ENCODE measurements around the gene CMSS1. TPM values are rescaled to one million over a fixed set of nuclear protein-coding genes. Genes with fewer than 3 reads are reported as not detected.

Gene CMSS1
- total and polyA plus RNA-seq, 4 donors: 3.8 to 19.5 (median 7.5) TPM

DNA sequence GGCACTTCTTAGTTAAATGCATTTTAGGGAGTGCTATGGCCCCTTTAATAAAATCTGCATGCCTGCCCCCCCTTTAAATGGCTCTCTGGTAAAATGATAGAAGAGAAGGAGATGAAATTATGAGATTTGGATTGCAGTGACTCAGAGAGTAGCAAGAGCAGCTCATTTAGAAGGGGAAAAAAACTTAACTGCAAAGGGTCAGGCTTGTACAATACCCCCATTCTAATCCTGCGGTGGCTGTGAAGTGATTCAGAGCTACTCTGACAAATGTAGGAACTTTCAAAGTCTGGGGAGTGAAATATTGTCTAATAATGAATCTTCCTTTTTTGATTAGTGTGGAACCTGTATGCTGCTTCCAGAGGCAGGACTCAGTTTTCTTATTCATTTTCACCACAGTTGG, 399.1 kb downstream of the CMSS1 start:
- Histone ChIP-seq H3K4me3 (ENCODE audit: low read depth in 1 of 3, low read length in 3 of 3) (no peak overlapping the region), H3K9ac (ENCODE audit: low read depth in 1 of 2, low read length in 2 of 2) (no peak overlapping the region), H3K36me3 (ENCODE audit: control insufficient read depth in 4 of 4, insufficient read depth in 3 of 4, low read depth in 1 of 4, low read length in 3 of 4) (no peaks in the 10 kb centered on the region), H3K27ac (ENCODE audit: low read depth in 1 of 2, low read length in 2 of 2) (no peak overlapping the region), H3K27me3 (ENCODE audit: control insufficient read depth in 4 of 4, insufficient read depth in 4 of 4, low read length in 3 of 4) (no peaks in the 10 kb centered on the region), H3K4me1 (ENCODE audit: control insufficient read depth in 4 of 4, insufficient read depth in 4 of 4, low read length in 3 of 4) (no peaks in the 10 kb centered on the region), H3K9me3 (ENCODE audit: control insufficient read depth in 4 of 4, low read length in 3 of 4) (peaks cover 0 to 2% (median 0%) of the 10 kb centered on the region in 4 donors)
- 100% methylated on average over 1 of the region's 1 CpG for WGBS
- TF ChIP-seq JUND (IDR thresholded peaks at IDR 0.05) (no peak), HNF4A (conservative IDR thresholded peaks at IDR 0.05) (no peak), RXRA (IDR thresholded peaks at IDR 0.05) (no peak), NR2F2 (IDR thresholded peaks at IDR 0.05) (no peak), GABPA (IDR thresholded peaks at IDR 0.05 in 1 of 2, conservative IDR thresholded peaks at IDR 0.05 in 1 of 2) (no peak), TAF1 (conservative IDR thresholded peaks at IDR 0.05) (no peak), EGR1 (IDR thresholded peaks at IDR 0.05; ENCODE audit: low read depth in 2 of 2) (no peak), FOXA2 (IDR thresholded peaks at IDR 0.05) (no peak), SP1 (IDR thresholded peaks at IDR 0.05) (no peak)
- TF ChIP-seq, protein P1, sequence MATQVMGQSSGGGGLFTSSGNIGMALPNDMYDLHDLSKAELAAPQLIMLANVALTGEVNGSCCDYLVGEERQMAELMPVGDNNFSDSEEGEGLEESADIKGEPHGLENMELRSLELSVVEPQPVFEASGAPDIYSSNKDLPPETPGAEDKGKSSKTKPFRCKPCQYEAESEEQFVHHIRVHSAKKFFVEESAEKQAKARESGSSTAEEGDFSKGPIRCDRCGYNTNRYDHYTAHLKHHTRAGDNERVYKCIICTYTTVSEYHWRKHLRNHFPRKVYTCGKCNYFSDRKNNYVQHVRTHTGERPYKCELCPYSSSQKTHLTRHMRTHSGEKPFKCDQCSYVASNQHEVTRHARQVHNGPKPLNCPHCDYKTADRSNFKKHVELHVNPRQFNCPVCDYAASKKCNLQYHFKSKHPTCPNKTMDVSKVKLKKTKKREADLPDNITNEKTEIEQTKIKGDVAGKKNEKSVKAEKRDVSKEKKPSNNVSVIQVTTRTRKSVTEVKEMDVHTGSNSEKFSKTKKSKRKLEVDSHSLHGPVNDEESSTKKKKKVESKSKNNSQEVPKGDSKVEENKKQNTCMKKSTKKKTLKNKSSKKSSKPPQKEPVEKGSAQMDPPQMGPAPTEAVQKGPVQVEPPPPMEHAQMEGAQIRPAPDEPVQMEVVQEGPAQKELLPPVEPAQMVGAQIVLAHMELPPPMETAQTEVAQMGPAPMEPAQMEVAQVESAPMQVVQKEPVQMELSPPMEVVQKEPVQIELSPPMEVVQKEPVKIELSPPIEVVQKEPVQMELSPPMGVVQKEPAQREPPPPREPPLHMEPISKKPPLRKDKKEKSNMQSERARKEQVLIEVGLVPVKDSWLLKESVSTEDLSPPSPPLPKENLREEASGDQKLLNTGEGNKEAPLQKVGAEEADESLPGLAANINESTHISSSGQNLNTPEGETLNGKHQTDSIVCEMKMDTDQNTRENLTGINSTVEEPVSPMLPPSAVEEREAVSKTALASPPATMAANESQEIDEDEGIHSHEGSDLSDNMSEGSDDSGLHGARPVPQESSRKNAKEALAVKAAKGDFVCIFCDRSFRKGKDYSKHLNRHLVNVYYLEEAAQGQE (IDR thresholded peaks at IDR 0.05): no peak
- TF ChIP-seq, protein P2, sequence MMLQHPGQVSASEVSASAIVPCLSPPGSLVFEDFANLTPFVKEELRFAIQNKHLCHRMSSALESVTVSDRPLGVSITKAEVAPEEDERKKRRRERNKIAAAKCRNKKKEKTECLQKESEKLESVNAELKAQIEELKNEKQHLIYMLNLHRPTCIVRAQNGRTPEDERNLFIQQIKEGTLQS (IDR thresholded peaks at IDR 0.05): no peak
- DNase-seq (ENCODE audit: low spot score): no peak

GRCh38 chr3:100221159-100221558, 403.5 kb downstream of the CMSS1 start:
- no peaks in the 10 kb centered on the region for H3K4me1 ChIP-seq (ENCODE audit: control insufficient read depth in 4 of 4, insufficient read depth in 4 of 4, low read length in 3 of 4)
- no peak overlapping the region for H3K4me3 ChIP-seq (ENCODE audit: low read depth in 1 of 3, low read length in 3 of 3)
- TF ChIP-seq, protein P1 (IDR thresholded peaks at IDR 0.05): no peak
- TF ChIP-seq RAD21 (IDR thresholded peaks at IDR 0.05) (no peak), FOXA1 (IDR thresholded peaks at IDR 0.05) (no peak), GABPA (IDR thresholded peaks at IDR 0.05 in 1 of 2, conservative IDR thresholded peaks at IDR 0.05 in 1 of 2) (no peak), SP1 (IDR thresholded peaks at IDR 0.05) (no peak), TAF1 (conservative IDR thresholded peaks at IDR 0.05) (no peak), NR2F2 (IDR thresholded peaks at IDR 0.05) (no peak), HNF4G (IDR thresholded peaks at IDR 0.05) (no peak), FOXA2 (IDR thresholded peaks at IDR 0.05) (no peak), EGR1 (IDR thresholded peaks at IDR 0.05; ENCODE audit: low read depth in 2 of 2) (no peak), RXRA (IDR thresholded peaks at IDR 0.05) (no peak)
- TF ChIP-seq, protein P3, sequence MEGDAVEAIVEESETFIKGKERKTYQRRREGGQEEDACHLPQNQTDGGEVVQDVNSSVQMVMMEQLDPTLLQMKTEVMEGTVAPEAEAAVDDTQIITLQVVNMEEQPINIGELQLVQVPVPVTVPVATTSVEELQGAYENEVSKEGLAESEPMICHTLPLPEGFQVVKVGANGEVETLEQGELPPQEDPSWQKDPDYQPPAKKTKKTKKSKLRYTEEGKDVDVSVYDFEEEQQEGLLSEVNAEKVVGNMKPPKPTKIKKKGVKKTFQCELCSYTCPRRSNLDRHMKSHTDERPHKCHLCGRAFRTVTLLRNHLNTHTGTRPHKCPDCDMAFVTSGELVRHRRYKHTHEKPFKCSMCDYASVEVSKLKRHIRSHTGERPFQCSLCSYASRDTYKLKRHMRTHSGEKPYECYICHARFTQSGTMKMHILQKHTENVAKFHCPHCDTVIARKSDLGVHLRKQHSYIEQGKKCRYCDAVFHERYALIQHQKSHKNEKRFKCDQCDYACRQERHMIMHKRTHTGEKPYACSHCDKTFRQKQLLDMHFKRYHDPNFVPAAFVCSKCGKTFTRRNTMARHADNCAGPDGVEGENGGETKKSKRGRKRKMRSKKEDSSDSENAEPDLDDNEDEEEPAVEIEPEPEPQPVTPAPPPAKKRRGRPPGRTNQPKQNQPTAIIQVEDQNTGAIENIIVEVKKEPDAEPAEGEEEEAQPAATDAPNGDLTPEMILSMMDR (IDR thresholded peaks at IDR 0.05; ENCODE audit: low read depth, low read length, missing input control): no peak
- TF ChIP-seq, protein P2 (IDR thresholded peaks at IDR 0.05): no peak
- TF ChIP-seq, protein P4, sequence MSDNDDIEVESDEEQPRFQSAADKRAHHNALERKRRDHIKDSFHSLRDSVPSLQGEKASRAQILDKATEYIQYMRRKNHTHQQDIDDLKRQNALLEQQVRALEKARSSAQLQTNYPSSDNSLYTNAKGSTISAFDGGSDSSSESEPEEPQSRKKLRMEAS (IDR thresholded peaks at IDR 0.05): no peak
- TF ChIP-seq, protein P5, sequence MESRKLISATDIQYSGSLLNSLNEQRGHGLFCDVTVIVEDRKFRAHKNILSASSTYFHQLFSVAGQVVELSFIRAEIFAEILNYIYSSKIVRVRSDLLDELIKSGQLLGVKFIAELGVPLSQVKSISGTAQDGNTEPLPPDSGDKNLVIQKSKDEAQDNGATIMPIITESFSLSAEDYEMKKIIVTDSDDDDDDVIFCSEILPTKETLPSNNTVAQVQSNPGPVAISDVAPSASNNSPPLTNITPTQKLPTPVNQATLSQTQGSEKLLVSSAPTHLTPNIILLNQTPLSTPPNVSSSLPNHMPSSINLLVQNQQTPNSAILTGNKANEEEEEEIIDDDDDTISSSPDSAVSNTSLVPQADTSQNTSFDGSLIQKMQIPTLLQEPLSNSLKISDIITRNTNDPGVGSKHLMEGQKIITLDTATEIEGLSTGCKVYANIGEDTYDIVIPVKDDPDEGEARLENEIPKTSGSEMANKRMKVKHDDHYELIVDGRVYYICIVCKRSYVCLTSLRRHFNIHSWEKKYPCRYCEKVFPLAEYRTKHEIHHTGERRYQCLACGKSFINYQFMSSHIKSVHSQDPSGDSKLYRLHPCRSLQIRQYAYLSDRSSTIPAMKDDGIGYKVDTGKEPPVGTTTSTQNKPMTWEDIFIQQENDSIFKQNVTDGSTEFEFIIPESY (IDR thresholded peaks at IDR 0.05): no peak
- no peaks in the 10 kb centered on the region for H3K36me3 ChIP-seq (ENCODE audit: control insufficient read depth in 4 of 4, insufficient read depth in 3 of 4, low read depth in 1 of 4, low read length in 3 of 4)
- H3K9me3 ChIP-seq (ENCODE audit: control insufficient read depth in 4 of 4, low read length in 3 of 4): peaks cover 0 to 2% (median 0%) of the 10 kb centered on the region in 4 donors
- H3K27me3 ChIP-seq (ENCODE audit: control insufficient read depth in 4 of 4, insufficient read depth in 4 of 4, low read length in 3 of 4): no peaks in the 10 kb centered on the region
- H3K27ac ChIP-seq (ENCODE audit: low read depth in 1 of 2, low read length in 2 of 2): no peak overlapping the region
- H3K9ac ChIP-seq (ENCODE audit: low read depth in 1 of 2, low read length in 2 of 2): no peak overlapping the region
- 93% methylated on average over 1 of the region's 1 CpG for WGBS
- no peak for DNase-seq (ENCODE audit: low spot score)
